GM21390 (cell line): Measurements from ENCODE around the gene GHRL.
A peak's percentile ranks its signal among the peaks of the same experiment; 100 is the strongest.

Source experiments
- ATAC-seq: cut with Tn5 transposase; IDR thresholded peaks from one replicate; pipeline ENCODE4 v1.9.1; 2021; ENCODE audit not compliant: unreplicated experiment

The GHRL gene

DNA sequence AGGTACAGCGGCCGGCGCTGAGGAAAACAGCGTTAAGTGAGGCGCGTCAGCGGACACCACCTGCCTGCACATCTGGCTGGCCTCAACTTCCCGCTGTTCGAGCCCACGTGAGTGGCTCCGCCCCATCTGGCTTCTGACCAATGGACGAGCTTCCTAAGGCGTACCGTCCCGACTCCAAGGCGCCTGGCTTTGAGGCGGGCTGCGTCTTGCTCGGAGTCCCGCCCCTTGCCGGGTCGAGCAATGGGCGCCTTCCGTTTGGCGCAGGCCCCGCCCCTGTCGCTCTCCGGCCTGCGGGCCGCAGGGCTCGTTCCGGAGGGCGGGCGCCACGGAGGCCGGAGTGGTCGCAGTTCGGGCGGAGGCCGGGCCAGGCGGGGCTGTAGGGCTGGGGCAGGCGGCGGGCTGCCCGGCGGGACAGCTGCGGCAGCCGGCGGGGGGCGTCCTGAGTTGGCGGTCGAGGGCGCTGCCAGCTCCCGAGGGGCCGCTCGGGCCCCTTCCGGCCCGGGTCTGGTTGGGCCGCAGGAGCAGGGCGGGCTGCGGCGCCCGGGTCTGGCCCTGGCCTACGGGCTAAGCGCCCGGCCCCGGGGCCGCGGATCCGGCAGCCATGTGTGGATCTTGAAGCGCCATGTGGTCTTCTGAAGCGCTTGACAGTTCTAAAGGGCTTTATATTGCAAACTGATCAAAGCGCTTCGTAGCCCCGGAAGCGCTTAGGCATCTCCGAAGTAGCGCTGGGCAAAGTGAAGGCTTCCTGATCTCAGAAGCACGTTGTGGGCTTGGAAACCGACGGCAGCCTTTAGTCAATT lies 44.4 kb downstream of the GHRL start, which contains the start of gene TATDN2:
Gene TATDN2, plus strand, starts transcription at position 276 of the 800 bp plus-strand sequence. CDS start 742 bp downstream, outside the sequence.
- peak; percentile 94 for ATAC-seq

DNA sequence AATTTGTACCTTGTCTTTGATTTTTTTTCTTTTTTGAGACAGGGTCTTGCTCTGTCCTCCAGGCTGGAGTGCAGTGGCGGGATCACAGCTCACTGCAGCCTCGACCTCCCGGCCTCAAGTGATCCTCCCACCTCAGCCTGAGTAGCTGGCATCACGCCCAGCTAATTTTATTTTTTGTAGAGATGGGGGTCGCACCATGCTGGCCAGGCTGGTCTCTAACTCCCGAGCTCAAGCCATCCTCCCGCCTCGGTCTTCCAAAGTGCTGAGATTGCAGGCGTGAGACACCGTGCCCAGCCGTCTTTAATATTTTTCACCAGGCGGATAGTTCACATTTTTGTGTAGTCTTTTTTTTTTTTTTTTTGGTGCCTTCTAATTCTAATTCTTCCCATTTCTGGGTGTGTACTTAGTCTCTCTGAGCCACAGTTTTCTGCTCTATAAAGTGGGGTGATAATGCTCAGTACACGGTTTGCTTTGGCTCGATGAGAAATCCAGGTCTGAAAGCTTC lies 45.0 kb downstream of the GHRL start:
- no peak for ATAC-seq

DNA sequence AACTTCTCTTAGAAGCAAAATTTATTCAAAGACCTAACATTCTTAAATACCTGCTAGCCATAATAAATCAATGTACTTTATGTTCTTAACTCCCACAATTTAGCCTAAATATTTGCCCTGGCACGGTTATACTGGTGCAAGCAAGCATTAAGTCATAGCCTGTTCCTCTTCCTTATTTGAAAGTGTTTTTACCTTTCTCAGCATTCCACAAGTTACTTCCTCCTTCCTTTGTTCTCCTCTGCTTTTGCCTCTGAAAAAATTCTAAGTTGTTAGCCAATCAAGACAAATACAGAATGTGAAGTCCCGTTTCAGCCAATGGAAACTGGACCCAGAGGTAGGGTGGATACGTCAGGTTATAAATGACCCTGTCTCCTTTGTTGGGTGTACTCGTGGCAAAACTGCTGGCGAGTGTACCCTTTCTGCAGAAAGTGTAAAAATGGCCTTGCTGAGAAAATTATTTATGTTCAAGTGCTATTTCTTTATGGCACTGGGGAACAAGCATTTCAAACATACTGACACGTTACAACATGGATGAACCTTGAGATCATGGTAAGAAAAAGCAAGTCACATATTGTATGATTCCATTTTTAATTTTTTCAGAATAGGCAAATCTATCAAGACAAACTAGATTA lies 47.5 kb downstream of the GHRL start:
- ATAC-seq: no peak

DNA sequence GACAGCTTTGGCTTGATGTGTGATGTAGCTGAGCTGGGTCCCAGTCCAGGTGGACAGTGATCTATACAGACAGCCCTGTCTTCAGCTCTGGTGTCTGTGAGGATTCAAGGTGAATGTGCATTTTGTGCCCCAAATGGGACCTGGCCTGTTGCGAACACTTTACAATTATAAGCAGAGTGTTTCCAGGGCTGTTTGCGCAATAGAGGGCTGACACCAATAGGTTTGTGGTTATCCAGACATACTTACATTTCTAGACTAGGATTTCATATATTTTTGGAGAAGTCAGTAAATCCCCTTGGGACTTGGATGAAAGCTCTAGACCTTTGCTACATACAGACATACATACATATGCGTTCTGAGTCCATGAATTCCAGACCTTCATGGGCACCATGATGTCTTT lies 48.7 kb downstream of the GHRL start:
- no peak for ATAC-seq

DNA sequence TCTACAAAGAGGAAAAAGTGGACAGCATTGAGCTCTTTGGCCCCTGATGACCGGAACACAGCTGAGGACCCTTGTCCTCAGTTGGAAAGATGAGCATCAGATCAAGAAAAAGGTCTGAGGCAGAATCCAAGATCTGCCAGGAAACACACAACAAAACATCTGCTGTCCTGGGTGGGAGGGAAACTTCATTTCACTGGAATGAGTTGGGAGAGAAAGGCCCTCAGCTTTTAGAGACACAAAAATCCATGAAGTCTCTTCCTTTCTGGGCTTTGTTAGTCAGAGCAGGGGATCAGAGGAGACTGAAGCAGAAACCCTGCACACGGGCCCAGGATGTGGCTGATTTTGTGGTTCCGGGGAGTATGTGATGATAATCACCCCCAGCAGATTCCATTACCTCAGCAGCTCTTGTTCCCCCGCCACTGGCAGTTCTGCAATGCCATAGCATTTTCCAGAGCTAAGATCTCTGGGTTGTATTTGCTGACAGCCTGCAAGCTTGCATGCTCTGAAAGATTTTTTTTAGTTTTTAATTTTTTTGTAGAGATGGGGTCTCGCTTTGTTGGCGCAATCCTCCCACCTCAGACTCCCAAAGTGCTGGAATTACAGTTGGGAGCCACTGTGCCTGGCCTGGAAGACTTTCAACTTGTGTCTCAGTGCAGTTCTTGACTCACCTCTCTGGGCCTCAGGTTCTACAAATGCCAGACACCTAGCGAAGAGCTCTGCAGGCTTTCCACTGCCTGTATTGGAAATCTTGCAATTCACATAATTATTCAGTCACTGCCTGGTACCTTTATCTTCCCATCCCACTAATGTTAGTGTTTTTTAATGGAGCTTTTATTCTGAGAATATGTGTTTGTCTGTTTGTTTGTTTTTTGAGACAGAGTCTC lies 50.3 kb downstream of the GHRL start:
- ATAC-seq: no peak

DNA sequence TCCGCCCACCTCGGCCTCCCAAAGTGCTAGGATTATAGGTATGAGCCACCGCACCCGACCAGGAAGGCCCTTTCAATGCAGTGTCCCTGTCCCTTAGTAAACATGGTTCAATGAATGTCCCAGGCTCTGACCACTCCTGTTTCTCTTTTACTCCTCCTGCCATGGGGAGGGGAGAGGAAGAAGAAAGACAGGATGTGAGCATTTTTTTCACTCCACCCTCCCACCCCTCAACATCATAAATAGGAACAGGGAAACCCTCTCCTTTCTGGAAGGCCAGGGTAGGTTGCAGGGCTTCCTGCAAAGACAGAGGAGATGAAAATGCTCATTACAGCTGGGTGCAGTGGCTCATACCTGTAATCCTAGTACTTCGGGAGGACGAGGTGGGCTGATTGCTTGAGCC lies 51.9 kb downstream of the GHRL start:
- ATAC-seq: no peak

DNA sequence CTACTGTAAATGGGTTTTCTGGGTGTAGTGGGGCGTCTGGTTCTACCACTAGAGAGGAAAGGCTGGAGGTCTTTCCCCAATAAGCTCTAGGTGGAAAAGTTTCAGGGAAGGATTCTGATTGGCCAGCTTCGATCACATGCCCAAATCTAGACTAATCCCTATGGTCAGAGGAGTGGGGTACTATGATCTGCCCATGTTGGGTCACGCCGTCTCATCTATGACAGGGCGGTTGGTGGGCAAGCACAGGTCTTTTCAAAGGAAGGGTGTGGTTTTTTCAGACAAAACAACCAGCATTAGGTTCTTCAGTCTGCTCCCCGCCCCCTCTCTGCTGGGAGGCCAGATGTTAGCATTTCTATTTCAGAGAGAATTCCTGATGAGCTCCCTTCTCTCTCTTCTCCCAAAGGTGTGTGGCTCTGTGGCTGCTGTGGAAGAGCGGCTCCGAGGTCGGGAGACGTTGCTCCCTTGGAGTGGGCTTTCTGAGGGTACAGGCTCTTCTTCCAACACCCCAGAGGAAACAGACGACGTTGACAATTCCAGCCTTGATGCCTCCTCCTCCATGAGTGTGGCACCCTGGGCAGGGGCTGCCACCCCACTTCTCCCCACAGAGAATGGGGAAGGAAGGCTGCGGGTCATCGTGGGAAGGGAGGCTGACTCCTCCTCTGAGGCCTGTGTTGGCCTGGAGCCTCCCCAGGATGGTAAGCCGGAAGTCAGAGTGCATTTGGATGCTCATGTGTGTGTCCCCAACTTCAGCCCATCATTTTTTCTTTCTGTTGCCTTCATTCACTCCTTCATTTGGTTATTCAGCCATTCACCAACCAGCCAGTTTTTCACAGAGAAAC lies 54.2 kb downstream of the GHRL start:
- no peak for ATAC-seq
